Measurements from ENCODE around the gene NPS. TPM values are rescaled to one million over a fixed set of nuclear protein-coding genes. Genes with fewer than 3 reads are reported as not detected.

NPS gene
- total RNA-seq, 1 experiment from 2014 or later: not detected

DNA sequence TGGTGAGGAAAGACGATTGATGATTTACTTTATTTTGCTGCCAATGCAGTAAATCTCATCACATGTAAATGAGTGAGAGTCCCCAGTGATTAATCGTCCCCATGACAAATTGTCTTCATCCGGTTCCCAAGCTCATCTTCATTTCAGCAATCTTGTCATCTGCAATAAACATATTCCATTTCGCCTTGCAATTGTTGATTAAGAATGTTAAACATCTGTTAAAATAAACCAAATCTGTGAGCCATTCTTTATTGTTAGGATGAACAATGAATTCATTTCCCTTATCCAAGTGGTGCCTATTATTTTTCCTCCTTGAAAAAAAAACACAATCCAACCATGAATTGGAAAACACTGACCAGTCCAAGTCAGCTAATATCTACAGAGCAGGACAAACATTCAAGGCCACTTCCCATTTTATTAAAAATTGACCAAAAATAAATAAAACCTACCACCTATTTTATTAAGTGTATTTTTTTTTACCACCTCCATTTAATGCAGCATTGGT, 36.5 kb downstream of the NPS start:
- Histone ChIP-seq H3K4me3 (ENCODE audit: low read depth in 2 of 2, low read length in 2 of 2) (no peak overlapping the region), H3K36me3 (ENCODE audit: control insufficient read depth, insufficient read depth, low read length) (no peaks in the 10 kb centered on the region), H3K27ac (ENCODE audit: low read length) (no peak overlapping the region), H3K27me3 (ENCODE audit: control insufficient read depth, insufficient read depth, low read length) (peaks cover 14% of the 10 kb centered on the region), H3K4me1 (ENCODE audit: control insufficient read depth, insufficient read depth, low read length) (0 out of 2 replicates have a peak, but pooled peaks cover 4% of the 10 kb centered on the region), H3K9me3 (ENCODE audit: control insufficient read depth, insufficient read depth, low read depth, low read length) (no peaks in the 10 kb centered on the region)
- intact Hi-C loops (cut with micrococcal nuclease; ENCODE audit: unreplicated experiment) (no loop called here), in situ Hi-C loops (cut with HindIII; ENCODE audit: low pct_unique_long_range_greater_than_20kb, low sequenced_read_pairs) (no loop called here)
- no peak for ATAC-seq
- no TSS peak for BruUV-seq (replicated peaks)
- ChIA-PET POLR2A (no interaction called here), CTCF (no interaction called here)
- no peak for DNase-seq (ENCODE audit: low read depth, low spot score)
- TF ChIP-seq POLR2AphosphoS5 (IDR thresholded peaks at IDR 0.05; ENCODE audit: low read depth, low read length) (no peak), SIN3A (IDR thresholded peaks at IDR 0.05; ENCODE audit: borderline replicate concordance, insufficient read depth, low read depth, low read length) (no peak), TCF7L2 (IDR thresholded peaks at IDR 0.05; ENCODE audit: low read depth, low read length) (no peak)
- TF ChIP-seq, protein P1, sequence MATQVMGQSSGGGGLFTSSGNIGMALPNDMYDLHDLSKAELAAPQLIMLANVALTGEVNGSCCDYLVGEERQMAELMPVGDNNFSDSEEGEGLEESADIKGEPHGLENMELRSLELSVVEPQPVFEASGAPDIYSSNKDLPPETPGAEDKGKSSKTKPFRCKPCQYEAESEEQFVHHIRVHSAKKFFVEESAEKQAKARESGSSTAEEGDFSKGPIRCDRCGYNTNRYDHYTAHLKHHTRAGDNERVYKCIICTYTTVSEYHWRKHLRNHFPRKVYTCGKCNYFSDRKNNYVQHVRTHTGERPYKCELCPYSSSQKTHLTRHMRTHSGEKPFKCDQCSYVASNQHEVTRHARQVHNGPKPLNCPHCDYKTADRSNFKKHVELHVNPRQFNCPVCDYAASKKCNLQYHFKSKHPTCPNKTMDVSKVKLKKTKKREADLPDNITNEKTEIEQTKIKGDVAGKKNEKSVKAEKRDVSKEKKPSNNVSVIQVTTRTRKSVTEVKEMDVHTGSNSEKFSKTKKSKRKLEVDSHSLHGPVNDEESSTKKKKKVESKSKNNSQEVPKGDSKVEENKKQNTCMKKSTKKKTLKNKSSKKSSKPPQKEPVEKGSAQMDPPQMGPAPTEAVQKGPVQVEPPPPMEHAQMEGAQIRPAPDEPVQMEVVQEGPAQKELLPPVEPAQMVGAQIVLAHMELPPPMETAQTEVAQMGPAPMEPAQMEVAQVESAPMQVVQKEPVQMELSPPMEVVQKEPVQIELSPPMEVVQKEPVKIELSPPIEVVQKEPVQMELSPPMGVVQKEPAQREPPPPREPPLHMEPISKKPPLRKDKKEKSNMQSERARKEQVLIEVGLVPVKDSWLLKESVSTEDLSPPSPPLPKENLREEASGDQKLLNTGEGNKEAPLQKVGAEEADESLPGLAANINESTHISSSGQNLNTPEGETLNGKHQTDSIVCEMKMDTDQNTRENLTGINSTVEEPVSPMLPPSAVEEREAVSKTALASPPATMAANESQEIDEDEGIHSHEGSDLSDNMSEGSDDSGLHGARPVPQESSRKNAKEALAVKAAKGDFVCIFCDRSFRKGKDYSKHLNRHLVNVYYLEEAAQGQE (IDR thresholded peaks at IDR 0.05; ENCODE audit: insufficient read depth in 1 of 2, low read depth in 2 of 2, low read length in 1 of 2): no peak
- TF ChIP-seq, protein P2, sequence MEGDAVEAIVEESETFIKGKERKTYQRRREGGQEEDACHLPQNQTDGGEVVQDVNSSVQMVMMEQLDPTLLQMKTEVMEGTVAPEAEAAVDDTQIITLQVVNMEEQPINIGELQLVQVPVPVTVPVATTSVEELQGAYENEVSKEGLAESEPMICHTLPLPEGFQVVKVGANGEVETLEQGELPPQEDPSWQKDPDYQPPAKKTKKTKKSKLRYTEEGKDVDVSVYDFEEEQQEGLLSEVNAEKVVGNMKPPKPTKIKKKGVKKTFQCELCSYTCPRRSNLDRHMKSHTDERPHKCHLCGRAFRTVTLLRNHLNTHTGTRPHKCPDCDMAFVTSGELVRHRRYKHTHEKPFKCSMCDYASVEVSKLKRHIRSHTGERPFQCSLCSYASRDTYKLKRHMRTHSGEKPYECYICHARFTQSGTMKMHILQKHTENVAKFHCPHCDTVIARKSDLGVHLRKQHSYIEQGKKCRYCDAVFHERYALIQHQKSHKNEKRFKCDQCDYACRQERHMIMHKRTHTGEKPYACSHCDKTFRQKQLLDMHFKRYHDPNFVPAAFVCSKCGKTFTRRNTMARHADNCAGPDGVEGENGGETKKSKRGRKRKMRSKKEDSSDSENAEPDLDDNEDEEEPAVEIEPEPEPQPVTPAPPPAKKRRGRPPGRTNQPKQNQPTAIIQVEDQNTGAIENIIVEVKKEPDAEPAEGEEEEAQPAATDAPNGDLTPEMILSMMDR (IDR thresholded peaks at IDR 0.05): no peak

DNA sequence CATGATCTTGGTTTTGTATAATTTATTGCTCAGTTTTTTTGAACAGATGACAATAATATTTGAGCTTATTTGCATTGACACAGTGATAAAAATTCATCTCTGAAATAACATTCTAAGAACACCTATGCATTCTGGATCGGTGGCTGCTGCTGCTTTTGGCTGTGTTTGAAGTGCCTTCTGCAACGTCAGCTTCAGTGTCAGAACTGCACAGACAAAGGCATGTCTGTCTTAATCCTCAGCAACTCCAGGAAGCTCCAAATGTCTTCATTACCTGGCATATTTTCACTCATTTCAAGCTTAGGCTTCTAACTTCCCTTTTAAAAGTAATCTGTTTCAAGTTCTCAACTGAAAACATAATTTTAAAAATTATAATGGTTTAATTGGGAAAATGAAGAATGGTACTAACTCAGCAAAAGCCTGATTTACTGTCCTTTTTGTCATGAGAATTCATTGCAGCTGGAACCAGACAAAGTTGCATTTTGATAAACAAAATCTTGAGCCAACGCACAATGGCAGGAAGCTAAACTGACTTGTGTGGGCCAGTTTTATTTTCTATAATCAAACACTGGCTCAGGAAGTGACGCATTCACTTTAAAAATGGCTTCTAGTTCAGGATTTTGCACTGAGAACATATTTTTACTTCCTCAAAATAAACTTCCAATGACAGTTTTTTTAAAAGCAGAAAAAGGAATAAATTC, 38.7 kb downstream of the NPS start:
- Histone ChIP-seq H3K27ac (ENCODE audit: low read length) (no peak overlapping the region), H3K4me3 (ENCODE audit: low read depth in 2 of 2, low read length in 2 of 2) (no peak overlapping the region), H3K4me1 (ENCODE audit: control insufficient read depth, insufficient read depth, low read length) (no peaks in the 10 kb centered on the region), H3K9me3 (ENCODE audit: control insufficient read depth, insufficient read depth, low read depth, low read length) (no peaks in the 10 kb centered on the region), H3K27me3 (ENCODE audit: control insufficient read depth, insufficient read depth, low read length) (peaks cover 11% of the 10 kb centered on the region), H3K36me3 (ENCODE audit: control insufficient read depth, insufficient read depth, low read length) (no peaks in the 10 kb centered on the region)
- BruUV-seq (replicated peaks): no TSS peak
- in situ Hi-C loops (cut with HindIII; ENCODE audit: low pct_unique_long_range_greater_than_20kb, low sequenced_read_pairs): no loop called here
- TF ChIP-seq SIN3A (IDR thresholded peaks at IDR 0.05; ENCODE audit: borderline replicate concordance, insufficient read depth, low read depth, low read length) (no peak), POLR2AphosphoS5 (IDR thresholded peaks at IDR 0.05; ENCODE audit: low read depth, low read length) (no peak), TCF7L2 (IDR thresholded peaks at IDR 0.05; ENCODE audit: low read depth, low read length) (no peak)
- TF ChIP-seq, protein P2 (IDR thresholded peaks at IDR 0.05): no peak
- TF ChIP-seq, protein P1 (IDR thresholded peaks at IDR 0.05; ENCODE audit: insufficient read depth in 1 of 2, low read depth in 2 of 2, low read length in 1 of 2): no peak
- ChIA-PET POLR2A (no interaction called here), CTCF (no interaction called here)
- intact Hi-C loops (cut with micrococcal nuclease; ENCODE audit: unreplicated experiment): no loop called here
- no peak for DNase-seq (ENCODE audit: low read depth, low spot score)
- no peak for ATAC-seq
